SIG-M5 treated with dmso at 0.1 percent for 504 hours (cell line): ENCODE results near the gene NOCT.
"Not testable (repeated sequence)": the region's sequence is repeated elsewhere in the genome, so short reads cannot be mapped to it uniquely, and the experiment has no call there.

Experiments used
- DNase-seq: peaks from one replicate; lab custom pipeline; 2025; ENCODE audit not compliant: unreplicated experiment; lab: John Stamatoyannopoulos, UW

NOCT gene

DNA sequence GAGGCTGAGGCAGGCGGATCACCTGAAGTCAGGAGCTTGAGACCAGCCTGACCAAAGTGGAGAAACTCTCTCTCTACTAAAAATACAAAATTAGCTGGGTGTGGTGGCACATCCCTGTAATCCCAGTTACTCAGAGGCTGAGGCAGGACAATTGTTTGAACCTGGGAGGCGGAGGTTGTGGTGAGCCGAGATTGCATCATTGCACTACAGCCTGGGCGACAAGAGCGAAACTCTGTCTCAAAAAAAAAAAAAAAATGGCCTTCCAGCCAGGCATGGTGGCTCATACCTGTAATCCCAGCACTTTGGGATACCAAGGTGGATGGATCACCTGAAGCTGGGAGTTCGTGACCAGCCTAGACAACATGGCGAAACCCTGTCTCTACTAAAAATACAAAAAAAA is 7.3 kb upstream of the NOCT start:
- not testable (repeated sequence) for DNase-seq

DNA sequence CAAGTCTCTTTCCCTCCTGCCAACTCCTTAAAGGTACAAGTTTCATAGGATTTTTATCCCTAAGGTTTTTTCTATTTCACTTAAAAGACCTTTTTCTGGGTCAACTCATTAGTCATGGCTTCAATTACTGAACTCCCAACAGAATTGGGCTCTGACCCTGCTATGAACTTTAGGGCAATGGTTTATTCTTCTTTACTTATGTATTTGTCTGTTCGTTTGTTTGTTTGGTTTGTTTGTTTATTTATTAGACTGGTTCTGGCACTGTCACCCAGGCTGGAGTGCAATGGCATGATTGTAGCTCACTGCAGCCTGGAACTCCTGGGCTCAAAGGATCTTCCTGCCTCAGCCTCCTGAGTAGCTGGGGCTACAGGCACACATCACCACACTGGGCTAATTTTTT is 5.9 kb upstream of the NOCT start:
- no peak for DNase-seq

DNA sequence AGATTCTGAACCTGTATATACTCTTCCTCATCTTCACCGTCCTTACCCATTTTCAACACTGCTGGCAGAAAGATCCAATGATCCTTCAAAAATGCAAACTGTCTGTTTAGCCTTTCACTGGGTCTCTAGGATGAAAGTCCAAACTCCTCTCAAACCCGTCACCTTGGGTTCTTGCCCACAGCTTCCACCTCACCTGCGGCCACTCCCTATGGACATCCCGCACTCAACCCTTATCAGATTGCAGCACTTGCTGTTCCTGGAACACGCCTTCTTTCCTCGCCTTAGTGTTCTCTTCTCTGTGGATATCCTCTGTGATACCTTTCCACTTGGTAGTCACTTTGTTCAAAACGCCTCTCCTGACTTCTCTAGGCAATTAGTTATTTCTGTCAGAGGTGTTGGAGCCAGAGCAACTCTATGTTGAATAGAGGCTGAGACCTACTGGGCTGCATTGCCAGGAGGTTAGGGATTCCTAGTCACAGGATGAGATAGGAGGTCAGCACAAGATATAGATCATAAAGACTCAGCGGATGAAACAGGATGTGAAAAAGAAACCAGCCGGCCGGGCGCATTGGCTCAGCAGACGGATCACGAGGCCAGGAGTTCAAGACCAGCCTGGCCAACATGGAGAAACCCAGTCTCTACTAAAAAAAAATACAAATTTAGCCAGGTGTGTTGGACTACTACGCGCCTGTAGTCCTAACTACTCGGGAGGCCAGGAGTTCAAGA is 4.2 kb upstream of the NOCT start:
- DNase-seq = no peak

DNA sequence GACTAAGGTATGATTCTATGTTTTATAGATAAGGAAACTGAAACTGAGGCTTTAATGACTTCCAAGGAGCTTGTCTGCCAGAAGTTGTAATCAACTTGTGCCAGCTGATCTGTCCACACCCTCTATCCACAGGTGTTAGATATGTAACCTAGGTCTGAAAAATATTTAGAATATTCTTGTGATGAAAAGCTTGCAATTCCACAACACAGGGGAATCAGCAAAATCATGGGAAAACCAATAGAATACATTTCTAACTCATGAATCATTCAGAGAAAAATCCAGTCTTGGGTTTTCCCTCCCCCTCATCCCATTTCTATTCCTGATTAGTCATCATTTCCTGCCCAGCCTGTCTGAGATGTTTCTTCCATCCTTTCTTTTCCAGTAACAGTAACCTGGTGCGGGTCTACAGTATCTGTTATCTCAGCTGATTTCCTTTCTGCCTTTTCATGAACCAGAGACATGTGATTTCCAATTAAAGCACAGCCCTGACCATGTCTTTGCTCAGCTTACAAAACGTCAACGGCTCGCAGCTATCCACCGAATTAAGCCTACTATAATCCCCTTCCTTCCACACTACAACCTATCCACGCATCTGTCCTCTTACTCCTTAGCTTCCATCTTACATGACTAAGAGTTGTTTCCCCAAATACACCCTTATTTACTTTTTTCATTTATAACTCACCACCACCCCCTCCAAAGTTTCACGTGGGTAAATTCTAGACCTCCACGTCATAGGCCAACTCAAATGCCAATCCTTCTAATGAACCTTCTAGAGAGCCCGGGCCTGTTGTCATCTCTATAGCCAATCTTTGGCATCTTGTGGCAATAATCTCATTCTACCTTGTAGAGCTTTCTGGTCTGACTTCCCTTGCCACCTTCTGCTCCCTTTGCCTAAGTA is 961 bp upstream of the NOCT start:
- DNase-seq = peak; percentile 57

DNA sequence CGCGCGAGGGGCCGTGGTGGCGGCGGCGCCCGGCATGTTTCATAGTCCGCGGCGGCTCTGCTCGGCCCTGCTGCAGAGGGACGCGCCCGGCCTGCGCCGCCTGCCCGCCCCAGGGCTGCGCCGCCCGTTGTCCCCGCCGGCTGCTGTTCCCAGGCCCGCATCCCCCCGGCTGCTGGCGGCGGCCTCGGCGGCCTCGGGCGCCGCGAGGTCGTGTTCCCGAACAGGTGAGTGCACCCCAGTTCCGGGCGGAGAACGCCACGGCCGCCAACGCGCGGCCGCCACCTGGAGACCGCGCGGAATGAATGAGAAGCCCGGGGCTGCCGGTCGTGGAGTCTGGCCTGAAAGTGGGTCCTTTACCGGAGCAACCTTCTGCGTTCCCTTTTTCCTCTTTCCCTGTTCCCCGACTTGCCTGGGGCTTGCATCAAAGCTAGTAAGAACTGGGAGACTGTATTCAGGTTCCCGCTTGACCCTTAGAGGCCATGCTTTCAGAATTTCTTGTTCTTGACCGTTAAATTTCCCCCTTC is 429 bp downstream of the NOCT start:
- peak; percentile 45 for DNase-seq

DNA sequence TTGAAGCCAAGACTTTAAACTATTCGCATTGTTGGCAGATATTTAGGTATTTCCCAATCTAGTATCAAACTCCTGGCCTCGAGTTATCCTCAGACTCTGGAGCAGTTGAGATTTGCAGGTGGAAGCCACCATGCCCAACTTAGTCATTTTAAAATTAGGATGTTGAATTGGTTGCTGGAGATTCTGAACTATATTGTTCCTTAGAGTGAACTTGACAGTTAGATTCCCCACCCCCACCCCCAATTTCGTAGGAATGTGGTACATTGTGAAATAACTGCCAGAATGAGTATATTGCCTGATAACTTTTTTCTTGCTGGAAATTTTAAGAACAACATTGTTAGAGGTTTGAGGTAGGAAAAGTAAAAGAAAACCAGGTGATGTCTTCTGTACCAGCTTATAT is 2.3 kb downstream of the NOCT start:
- peak; percentile 41 for DNase-seq

DNA sequence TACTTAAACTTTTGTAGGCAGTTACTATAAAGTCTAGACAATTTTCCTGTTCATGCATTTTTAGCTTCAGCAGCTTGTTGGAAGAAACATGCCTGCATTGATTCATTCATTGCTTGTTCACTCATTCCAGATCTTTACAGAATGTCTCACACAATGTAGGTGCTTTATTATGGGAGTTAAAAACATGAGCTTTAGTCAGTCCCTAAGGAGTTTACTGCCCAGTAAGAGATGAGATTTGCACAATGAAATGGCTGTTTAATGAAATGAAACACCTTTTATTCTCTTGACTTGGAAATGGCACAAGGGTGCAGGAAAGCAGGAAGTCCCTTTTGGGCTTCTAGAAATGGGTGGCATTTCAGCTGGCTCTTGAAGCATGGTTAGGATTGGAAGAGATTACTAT is 2.9 kb downstream of the NOCT start:
- DNase-seq = no peak

DNA sequence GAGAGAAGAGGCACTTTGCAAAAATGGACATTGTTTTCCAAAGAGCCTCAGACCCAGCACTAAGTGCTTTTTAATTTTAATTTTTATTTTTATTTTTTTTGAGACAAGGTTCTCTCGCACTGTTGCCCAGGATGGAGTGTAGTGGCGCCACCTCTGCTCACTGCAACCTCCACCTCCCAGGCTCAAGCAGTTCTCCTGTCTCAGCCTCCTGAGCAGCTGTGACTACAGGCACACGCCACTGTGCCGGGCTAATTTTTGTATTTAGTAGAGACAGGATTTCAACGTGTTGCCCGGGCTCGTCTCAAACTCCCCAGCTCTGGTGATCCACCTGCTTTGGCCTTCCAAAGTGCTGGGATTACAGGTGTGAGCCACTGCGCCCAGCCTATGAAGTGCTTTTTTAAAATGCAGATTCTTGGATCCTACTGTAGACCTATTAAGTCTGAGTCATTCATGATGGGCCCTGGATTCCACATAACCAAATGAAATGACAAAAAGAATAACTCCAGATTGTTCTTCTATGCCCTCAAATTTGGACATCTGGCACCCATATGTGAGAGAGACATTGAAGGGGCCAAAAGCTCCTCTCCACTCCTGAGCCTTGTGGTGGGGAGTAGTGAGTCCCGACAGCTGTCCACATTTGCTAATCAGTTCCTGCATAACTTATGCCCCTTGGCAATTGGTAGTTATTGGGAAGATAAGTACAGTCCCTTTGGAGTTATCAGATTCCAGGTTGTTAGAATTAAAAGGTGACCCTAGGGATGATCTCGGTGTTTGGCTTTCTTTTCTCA is 3.6 kb downstream of the NOCT start:
- no peak for DNase-seq

DNA sequence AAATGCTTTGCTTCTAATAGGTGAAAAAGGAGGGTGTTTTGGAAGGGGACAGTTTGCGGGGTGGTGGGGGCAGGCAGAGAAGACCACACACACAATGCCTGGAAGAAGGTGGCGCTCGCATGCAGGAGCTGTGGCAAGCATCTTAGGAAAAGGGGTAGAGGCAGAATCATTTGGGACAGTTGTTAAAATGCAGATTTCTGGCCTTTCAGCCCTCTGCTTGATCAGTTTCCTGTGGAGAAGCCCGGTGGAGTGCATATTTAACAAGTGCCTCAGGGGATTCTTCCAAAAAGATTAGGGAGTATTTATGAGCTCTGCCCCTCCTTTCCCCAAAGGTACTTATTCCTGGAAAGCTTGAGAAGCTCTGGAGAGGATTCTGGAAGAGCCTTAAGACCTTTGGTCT is 4.8 kb downstream of the NOCT start:
- DNase-seq = no peak

DNA sequence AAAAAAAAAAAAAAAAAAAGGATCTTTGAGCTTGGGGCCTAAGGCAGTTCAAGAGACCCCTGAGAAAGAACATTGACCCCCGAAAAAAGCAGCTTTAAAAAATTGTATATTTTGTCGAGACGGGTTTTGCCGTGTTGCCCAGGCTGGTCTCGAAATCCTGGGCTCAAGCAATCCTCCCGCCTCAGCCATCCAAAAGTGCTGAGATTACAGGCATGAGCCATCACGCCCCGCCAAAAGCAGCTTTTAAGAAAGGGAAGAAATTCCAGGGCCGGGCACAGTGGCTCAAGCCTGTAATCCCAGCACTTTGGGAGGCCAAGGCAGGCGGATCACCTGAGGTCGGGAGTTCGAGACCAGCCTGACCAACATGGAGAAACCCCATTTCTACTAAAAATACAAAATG is 5.5 kb downstream of the NOCT start:
- not testable (repeated sequence) for DNase-seq

DNA sequence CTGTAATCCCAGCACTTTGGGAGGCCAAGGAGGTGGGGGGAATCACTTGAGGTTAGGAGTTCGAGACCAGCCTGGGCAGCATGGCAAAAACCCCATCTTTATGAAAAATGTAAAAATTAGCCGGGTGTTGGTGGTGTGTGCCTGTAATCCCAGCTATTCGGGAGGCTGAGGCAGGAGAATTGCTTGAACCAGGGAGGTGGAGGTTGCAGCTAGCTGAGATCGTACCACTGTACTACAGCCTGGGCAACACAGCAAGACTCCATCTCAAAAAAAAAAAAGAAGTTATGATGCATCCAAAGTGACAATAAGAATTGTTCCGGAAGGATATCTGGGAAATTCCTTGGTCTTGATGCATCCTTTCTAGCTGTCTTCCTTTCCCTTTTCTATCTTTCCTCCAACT is 7.3 kb downstream of the NOCT start:
- DNase-seq = no peak

DNA sequence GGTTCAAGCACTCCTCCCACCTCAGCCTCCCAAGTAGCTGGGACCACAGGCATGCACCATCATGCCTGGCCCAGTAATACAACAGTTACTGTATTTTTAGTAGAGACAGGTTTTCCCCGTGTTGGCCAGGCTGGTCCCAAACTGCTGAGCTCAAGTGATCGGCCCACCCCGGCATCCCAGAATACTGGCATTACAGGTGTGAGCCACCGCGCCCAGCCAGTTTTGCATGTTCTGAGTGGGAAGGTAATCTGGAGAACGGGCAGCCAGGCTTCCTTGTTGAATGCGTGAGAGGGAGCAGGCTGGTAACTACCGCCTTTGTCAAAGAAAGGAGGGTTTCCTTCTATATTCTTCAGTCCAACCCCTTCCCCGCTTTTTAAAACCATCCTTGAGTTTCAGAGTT is 9.1 kb downstream of the NOCT start:
- DNase-seq = no peak

DNA sequence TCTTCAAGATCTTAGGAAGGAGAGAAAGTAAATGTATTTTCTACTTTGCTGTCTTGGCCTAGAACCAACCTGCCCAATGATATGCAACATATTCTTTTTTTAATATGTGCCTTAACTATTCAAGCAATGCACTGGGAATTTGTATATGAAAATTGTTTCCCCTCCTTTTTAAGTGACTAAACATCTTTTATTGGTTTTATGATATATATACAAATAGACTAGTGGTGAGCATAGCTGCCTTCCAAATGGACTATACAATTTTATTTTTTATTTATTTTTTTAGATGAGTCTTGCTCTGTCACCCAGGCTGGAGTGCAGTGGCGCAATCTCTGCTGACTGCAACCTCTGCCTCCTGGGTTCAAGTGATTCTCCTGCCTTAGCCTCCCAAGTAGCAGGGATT is 10.3 kb downstream of the NOCT start:
- no peak for DNase-seq

DNA sequence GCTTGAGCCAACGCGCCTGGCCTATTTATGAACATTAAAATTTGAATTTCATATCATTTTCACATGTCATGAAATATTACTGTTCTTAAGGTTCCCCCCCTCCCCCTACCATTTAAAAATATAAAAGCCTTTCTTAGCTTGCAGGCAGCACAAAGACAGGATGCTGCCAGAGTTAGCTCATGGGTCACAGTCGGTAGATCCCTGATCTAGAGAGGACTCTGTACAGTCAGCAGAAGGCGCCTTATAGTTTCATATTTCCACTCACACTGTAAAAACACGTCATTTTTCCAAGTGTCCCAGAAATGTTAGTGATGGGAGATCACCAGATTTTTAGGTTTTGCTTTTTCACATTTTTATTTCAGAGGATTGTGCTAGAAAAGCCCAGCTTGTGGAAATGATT is 12.2 kb downstream of the NOCT start:
- no peak for DNase-seq

DNA sequence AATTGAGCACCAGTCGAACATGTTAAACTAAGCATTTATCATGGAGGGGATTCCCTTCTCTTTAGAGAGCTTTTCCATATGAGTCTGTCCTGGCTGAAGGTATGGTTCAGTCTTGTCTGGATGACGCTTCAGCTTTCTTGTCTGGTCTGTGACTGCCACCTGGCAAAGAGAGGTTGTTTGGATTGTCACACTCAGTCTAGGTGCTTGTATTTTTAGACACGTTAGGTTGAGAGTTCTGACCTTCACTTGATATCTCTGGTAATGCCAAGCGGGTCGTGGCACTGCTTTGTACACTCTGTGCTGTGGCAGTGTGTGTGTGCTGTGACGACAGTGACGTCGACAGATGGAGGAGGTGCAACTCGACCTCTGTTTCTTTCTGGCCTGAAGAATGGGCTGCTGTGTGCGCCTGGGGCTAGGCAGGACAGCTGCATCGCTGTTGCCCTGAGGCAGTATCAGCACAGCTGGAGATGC is 12.6 kb downstream of the NOCT start:
- no peak for DNase-seq

DNA sequence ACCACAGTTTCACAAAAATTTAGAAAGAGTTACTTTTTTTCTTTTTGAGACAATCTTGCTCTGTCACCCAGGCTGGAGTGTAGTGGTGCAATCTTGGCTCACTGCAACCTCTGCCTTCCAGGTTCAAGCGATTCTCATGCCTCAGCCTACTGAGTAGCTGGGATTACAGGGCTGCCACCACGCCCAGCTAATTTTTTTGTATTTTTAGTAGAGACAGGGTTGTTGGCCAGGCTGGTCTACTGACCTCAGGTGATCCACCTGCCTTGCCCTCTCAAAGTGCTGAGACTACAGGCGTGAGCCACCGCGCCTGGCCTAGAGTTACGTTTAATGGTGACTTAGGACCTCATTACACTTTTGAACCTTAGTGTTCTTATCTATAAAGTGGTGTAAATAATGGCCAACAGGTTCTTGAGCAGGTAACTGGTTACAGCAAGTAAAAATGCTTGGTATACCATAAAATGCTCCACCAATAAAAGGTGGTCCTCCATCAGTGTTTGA is 14.3 kb downstream of the NOCT start:
- not testable (repeated sequence) for DNase-seq

DNA sequence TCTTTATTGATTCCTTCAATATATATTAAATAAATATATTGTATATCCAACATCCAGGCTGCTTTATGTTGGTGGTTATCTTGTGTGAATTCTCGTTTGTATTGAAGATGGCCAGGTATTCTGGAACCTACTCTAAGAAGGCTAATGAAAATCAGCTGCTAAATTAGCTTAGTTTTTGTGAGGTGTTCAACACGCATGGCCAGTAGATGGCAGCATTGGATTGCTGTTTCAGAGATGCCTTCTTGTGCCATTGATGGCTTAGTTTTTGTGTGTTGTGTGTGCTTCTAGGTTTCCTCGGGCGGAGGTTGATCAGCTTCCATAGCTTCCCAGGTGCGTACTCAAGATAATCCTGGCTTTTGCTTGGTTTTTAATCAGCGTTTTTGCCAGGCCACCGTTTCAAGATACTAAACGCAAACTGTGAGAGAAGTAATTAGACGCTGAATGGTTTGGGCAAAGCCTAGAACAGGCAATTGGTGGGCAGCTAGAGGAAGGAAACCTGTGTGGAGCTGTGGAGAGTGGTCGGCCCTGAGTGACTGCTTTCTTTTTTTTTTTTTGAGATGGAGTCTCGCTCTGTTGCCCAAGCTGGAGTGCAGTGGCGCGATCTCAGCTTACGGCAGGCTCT is 15.1 kb downstream of the NOCT start:
- peak; percentile 61 for DNase-seq

DNA sequence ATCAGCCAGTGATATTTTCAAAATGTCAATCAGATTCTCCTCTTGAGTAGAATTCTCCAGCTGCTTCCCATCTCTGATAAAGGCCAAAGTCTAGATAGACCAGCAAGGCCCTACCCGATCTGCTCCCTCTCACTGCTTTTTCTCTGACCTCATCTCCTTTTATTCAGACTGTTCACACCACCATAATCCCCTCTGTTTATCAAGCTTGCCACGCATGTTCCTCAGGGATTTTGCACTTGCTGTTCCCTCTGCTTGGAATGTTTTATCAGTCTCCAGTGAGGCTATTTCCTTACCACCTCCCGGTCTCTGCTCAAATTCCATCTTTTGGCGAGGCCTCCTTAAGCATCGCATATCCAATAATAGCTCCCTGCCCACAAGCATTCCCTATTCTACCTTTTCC is 20.1 kb downstream of the NOCT start:
- DNase-seq = no peak

DNA sequence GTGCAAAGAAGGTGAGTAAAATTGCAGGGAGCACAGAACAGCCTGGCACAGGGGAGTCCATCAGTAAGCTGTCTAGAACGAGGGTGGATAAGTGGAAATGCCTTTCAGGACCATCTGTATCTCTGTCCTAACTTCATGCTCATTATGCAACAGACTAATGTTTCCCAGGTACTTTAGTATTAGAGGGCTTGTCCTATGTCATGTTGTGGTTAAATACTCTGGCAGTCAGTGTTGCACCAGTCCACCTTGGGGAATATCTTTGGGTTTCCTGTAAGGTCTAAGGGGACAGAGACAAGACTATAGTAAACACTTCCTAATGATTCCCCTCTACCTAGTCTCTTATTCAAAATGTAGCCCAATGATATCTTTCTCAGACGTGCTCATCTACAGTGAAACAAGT is 21.3 kb downstream of the NOCT start:
- no peak for DNase-seq

DNA sequence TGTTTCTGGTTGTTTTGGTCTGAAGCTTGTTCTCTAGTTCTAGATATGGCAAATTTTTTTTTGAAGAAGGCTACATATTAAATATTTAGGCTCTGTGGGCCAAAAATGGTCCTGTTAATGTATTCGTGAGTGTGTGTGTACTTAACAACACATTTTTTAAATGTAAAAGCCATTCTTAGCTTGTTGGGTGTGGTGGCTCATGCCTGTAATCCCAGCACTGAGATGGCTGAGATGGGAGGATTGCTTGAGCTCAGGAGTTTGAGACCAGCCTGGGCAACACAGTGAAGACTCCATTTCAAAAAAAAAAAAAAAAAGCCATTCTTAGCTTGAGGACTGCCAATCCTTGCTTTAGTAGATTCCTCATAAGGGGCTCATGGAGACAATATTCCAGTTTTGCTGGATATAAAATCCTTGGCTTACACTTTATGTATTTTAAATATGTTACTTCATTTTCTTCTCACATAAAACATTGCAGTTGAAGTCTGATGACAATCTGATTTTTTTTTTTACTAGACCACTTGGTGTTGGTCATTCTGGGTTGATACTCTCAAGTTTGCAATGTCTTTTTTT is 23.4 kb downstream of the NOCT start:
- DNase-seq = no peak
